Liver (tissue), 9 donors: ENCODE data around the gene AHCY. TPM values are rescaled to one million over a fixed set of nuclear protein-coding genes. Genes with fewer than 3 reads are reported as not detected.
A peak's percentile ranks its signal among the peaks of the same experiment; 100 is the strongest.

Experiments used
- DNase-seq: peaks from one replicate; pipeline ENCODE4 v3.0.0-alpha.2; 2017; ENCODE audit warnings: low spot score
- H3K27ac ChIP-seq, 2 donors: one replicate each; pipeline ENCODE4 v1.7.0; 2013; ENCODE audit warnings: inconsistent platforms in 2 of 2, low read length in 2 of 2, control low read depth in 1 of 2, low read depth in 1 of 2, mild to moderate bottlenecking in 1 of 2
- H3K27me3 ChIP-seq, 4 donors: one replicate each; pipeline versions ENCODE4 v1.6.1 to v1.7.0; 2013; ENCODE audit warnings: low read length in 3 of 4, inconsistent platforms in 1 of 4, mild to moderate bottlenecking in 1 of 4, moderate library complexity in 1 of 4; ENCODE audit not compliant: control insufficient read depth in 4 of 4, insufficient read depth in 4 of 4
- H3K36me3 ChIP-seq, 4 donors: one replicate each; pipeline versions ENCODE4 v1.6.1 to v1.7.0; 2013; ENCODE audit warnings: low read length in 3 of 4, mild to moderate bottlenecking in 3 of 4, low read depth in 1 of 4, moderate library complexity in 1 of 4; ENCODE audit not compliant: control insufficient read depth in 4 of 4, insufficient read depth in 3 of 4
- H3K4me1 ChIP-seq, 4 donors: one replicate each; pipeline versions ENCODE4 v1.6.1 to v1.7.0; 2013; ENCODE audit warnings: low read length in 3 of 4, mild to moderate bottlenecking in 3 of 4, moderate library complexity in 1 of 4; ENCODE audit not compliant: control insufficient read depth in 4 of 4, insufficient read depth in 4 of 4
- H3K4me3 ChIP-seq, 3 donors: one replicate each; pipeline versions ENCODE4 v1.6.1 to v1.7.0; 2013; ENCODE audit warnings: low read length in 3 of 3, control low read depth in 1 of 3, low read depth in 1 of 3, mild to moderate bottlenecking in 1 of 3
- H3K9ac ChIP-seq, 2 donors: one replicate each; pipeline ENCODE4 v1.7.0; 2013; ENCODE audit warnings: low read length in 2 of 2, mild to moderate bottlenecking in 2 of 2, moderate library complexity in 2 of 2, control low read depth in 1 of 2, low read depth in 1 of 2
- H3K9me3 ChIP-seq, 4 donors: one replicate each; pipeline versions ENCODE4 v1.6.1 to v1.7.0; 2013; ENCODE audit warnings: low read length in 3 of 4; ENCODE audit not compliant: control insufficient read depth in 4 of 4
- EGR1 ChIP-seq, 2 donors: IDR thresholded peaks; 2 replicates each; pipeline ENCODE4 v1.6.1; 2016 to 2018; ENCODE audit warnings: antibody characterized with exemption in 2 of 2, low read depth in 2 of 2
- FOXA1 ChIP-seq: IDR thresholded peaks from 2 replicates; pipeline ENCODE4 v1.6.1; 2016; ENCODE audit warnings: antibody characterized with exemption
- FOXA2 ChIP-seq: IDR thresholded peaks from 2 replicates; pipeline ENCODE4 v1.6.1; 2016; ENCODE audit warnings: antibody characterized with exemption
- GABPA ChIP-seq, 2 donors: IDR thresholded peaks in 1 of 2; conservative IDR thresholded peaks in 1 of 2; 2 replicates each; pipeline ENCODE4 v1.6.1; 2016; ENCODE audit warnings: antibody characterized with exemption in 2 of 2, mild to moderate bottlenecking in 1 of 2, moderate library complexity in 1 of 2
- HNF4A ChIP-seq, 2 donors: conservative IDR thresholded peaks; 2 replicates each; pipeline ENCODE4 v1.6.1; 2016; ENCODE audit warnings: antibody characterized with exemption in 2 of 2, mild to moderate bottlenecking in 2 of 2
- HNF4G ChIP-seq: IDR thresholded peaks from 2 replicates; pipeline ENCODE4 v1.6.1; 2016; ENCODE audit warnings: antibody characterized with exemption
- JUND ChIP-seq, 2 donors: IDR thresholded peaks; 2 replicates each; pipeline ENCODE4 v1.6.1; 2016; ENCODE audit warnings: antibody characterized with exemption in 2 of 2
- NR2F2 ChIP-seq: IDR thresholded peaks from 2 replicates; pipeline ENCODE4 v1.6.1; 2016; ENCODE audit warnings: antibody characterized with exemption
- RAD21 ChIP-seq, 2 donors: IDR thresholded peaks; 2 replicates each; pipeline ENCODE4 v1.6.1; 2016; ENCODE audit warnings: antibody characterized with exemption in 2 of 2, mild to moderate bottlenecking in 2 of 2
- RXRA ChIP-seq, 2 donors: IDR thresholded peaks; 2 replicates each; pipeline ENCODE4 v1.6.1; 2017 to 2018; ENCODE audit warnings: antibody characterized with exemption in 2 of 2, mild to moderate bottlenecking in 1 of 2
- SP1 ChIP-seq: IDR thresholded peaks from 2 replicates; pipeline ENCODE4 v1.6.1; 2018; ENCODE audit warnings: antibody characterized with exemption, mild to moderate bottlenecking
- TAF1 ChIP-seq: conservative IDR thresholded peaks from 2 replicates; pipeline ENCODE4 v1.6.1; 2016; ENCODE audit warnings: antibody characterized with exemption, mild to moderate bottlenecking
- YY1 ChIP-seq: IDR thresholded peaks from 2 replicates; pipeline ENCODE4 v1.6.1; 2016; ENCODE audit warnings: antibody characterized with exemption, mild to moderate bottlenecking
- WGBS: extraction: QIAGEN DNeasy Blood & Tissue Kit; methylation state at CpG from one replicate; pipeline ENCODE4 v1.1.7; 2013; 5-methylcytosine and 5-hydroxymethylcytosine counted together
- polyA plus RNA-seq, 2 donors: library from polyadenylated mRNA; stranded (reverse) in 1 of 2; unstranded in 1 of 2; fragments of 200-250 nt in 1 of 2; fragments of >200 nt in 1 of 2; fragmentation: Nextera tagmentation in 1 of 2; extraction: Ambion mirVana in 1 of 2; gene quantifications; one replicate each; pipeline versions ENCODE4 v1.2.1 to v1.2.3, GENCODE V29; 2013 to 2015
- total RNA-seq, 2 donors: library from RNA; depleted of rRNA; stranded (reverse); fragments of >200 nt; gene quantifications; one replicate each; pipeline ENCODE4 v1.2.3, GENCODE V29; 2014
- TF ChIP-seq, protein P1 (sequence below): IDR thresholded peaks from 2 replicates; pipeline ENCODE4 v1.6.1; 2016; ENCODE audit warnings: antibody characterized with exemption
- TF ChIP-seq, protein P2 (sequence below): IDR thresholded peaks from 2 replicates; pipeline ENCODE4 v1.6.1; 2016; ENCODE audit warnings: antibody characterized with exemption
- TF ChIP-seq, protein P3 (sequence below): IDR thresholded peaks from 2 replicates; pipeline ENCODE4 v1.6.1; 2016; ENCODE audit warnings: antibody characterized with exemption, mild to moderate bottlenecking
- TF ChIP-seq, protein P4 (sequence below): fragments of 150-350 bp; IDR thresholded peaks from 2 replicates; pipeline ENCODE4 v1.5.1; 2017; ENCODE audit warnings: improper control_type of control experiment, low read depth, low read length; ENCODE audit not compliant: missing input control
- TF ChIP-seq, protein P5 (sequence below): IDR thresholded peaks from 2 replicates; pipeline ENCODE4 v1.6.1; 2016; ENCODE audit warnings: antibody characterized with exemption
- donor health status: healthy.
- donor health status: healthy.
- donor health status: healthy.
- donor health status: healthy.
- donor health status: healthy.

Gene AHCY
- total and polyA plus RNA-seq, 4 donors, result 56.0 to 138 (median 113) TPM

DNA sequence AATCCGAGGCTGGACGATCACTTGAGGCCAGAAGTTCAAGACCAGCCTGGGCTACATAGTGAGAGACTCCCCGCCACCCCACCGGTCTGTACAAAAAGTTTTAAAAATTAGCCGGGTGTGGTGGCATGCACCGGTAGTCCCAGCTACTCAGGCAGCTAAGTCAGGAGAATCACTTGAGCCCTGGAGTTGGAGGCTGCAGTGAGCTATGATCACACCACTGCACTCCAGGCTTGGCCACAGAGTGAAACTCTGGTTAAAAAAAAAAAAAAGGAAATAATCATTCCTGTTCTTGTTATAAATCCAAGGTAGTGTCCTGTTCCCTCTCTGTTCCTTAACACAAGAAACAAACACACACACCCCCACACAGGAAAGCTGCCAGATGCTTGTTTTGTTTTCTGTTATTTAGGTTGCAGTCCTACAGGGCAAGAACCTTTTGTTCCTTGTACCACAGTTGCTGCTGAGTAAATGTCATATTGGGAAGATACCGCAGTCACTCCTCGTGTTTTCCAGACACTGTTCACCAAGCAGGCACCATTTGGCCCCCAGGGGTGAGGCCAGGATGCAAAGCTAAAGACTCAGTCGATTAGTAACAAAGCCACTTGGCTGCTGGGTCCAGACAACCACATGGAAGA is 33.0 kb downstream of the AHCY start:
- DNase-seq, result no peak
- H3K27ac ChIP-seq, result peak overlapping the region in 1 of 2 donors; percentile 74
- H3K9ac ChIP-seq, result no peak overlapping the region
- H3K9me3 ChIP-seq, result no peaks in the 10 kb centered on the region
- 73% methylated on average over 9 of the region's 9 CpGs for WGBS
- H3K36me3 ChIP-seq, result peaks cover 0 to 3% (median 0%) of the 10 kb centered on the region in 4 donors
- TF ChIP-seq, protein P1, sequence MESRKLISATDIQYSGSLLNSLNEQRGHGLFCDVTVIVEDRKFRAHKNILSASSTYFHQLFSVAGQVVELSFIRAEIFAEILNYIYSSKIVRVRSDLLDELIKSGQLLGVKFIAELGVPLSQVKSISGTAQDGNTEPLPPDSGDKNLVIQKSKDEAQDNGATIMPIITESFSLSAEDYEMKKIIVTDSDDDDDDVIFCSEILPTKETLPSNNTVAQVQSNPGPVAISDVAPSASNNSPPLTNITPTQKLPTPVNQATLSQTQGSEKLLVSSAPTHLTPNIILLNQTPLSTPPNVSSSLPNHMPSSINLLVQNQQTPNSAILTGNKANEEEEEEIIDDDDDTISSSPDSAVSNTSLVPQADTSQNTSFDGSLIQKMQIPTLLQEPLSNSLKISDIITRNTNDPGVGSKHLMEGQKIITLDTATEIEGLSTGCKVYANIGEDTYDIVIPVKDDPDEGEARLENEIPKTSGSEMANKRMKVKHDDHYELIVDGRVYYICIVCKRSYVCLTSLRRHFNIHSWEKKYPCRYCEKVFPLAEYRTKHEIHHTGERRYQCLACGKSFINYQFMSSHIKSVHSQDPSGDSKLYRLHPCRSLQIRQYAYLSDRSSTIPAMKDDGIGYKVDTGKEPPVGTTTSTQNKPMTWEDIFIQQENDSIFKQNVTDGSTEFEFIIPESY, result no peak
- TF ChIP-seq, protein P2, sequence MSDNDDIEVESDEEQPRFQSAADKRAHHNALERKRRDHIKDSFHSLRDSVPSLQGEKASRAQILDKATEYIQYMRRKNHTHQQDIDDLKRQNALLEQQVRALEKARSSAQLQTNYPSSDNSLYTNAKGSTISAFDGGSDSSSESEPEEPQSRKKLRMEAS, result peak; percentile 66
- TF ChIP-seq SP1 (peak; percentile 69), RAD21 (IDR thresholded peaks at IDR 0.05) (peak in 1 of 2 donors; percentile 35), YY1 (no peak), EGR1 (IDR thresholded peaks at IDR 0.05; ENCODE audit: low read depth in 2 of 2) (peak in 1 of 2 donors; percentile 17), NR2F2 (peak; percentile 76), HNF4A (conservative IDR thresholded peaks at IDR 0.05) (peak; percentile 37 to 59), GABPA (IDR thresholded peaks at IDR 0.05 in 1 of 2, conservative IDR thresholded peaks at IDR 0.05 in 1 of 2) (no peak), TAF1 (no peak), JUND (IDR thresholded peaks at IDR 0.05) (peak in 1 of 2 donors; percentile 34), HNF4G (no peak), FOXA2 (peak; percentile 12), RXRA (IDR thresholded peaks at IDR 0.05) (peak; percentile 86 to 90), FOXA1 (no peak)
- TF ChIP-seq, protein P3, sequence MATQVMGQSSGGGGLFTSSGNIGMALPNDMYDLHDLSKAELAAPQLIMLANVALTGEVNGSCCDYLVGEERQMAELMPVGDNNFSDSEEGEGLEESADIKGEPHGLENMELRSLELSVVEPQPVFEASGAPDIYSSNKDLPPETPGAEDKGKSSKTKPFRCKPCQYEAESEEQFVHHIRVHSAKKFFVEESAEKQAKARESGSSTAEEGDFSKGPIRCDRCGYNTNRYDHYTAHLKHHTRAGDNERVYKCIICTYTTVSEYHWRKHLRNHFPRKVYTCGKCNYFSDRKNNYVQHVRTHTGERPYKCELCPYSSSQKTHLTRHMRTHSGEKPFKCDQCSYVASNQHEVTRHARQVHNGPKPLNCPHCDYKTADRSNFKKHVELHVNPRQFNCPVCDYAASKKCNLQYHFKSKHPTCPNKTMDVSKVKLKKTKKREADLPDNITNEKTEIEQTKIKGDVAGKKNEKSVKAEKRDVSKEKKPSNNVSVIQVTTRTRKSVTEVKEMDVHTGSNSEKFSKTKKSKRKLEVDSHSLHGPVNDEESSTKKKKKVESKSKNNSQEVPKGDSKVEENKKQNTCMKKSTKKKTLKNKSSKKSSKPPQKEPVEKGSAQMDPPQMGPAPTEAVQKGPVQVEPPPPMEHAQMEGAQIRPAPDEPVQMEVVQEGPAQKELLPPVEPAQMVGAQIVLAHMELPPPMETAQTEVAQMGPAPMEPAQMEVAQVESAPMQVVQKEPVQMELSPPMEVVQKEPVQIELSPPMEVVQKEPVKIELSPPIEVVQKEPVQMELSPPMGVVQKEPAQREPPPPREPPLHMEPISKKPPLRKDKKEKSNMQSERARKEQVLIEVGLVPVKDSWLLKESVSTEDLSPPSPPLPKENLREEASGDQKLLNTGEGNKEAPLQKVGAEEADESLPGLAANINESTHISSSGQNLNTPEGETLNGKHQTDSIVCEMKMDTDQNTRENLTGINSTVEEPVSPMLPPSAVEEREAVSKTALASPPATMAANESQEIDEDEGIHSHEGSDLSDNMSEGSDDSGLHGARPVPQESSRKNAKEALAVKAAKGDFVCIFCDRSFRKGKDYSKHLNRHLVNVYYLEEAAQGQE, result no peak
- TF ChIP-seq, protein P4, sequence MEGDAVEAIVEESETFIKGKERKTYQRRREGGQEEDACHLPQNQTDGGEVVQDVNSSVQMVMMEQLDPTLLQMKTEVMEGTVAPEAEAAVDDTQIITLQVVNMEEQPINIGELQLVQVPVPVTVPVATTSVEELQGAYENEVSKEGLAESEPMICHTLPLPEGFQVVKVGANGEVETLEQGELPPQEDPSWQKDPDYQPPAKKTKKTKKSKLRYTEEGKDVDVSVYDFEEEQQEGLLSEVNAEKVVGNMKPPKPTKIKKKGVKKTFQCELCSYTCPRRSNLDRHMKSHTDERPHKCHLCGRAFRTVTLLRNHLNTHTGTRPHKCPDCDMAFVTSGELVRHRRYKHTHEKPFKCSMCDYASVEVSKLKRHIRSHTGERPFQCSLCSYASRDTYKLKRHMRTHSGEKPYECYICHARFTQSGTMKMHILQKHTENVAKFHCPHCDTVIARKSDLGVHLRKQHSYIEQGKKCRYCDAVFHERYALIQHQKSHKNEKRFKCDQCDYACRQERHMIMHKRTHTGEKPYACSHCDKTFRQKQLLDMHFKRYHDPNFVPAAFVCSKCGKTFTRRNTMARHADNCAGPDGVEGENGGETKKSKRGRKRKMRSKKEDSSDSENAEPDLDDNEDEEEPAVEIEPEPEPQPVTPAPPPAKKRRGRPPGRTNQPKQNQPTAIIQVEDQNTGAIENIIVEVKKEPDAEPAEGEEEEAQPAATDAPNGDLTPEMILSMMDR, result no peak
- TF ChIP-seq, protein P5, sequence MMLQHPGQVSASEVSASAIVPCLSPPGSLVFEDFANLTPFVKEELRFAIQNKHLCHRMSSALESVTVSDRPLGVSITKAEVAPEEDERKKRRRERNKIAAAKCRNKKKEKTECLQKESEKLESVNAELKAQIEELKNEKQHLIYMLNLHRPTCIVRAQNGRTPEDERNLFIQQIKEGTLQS, result no peak
- no peaks in the 10 kb centered on the region for H3K27me3 ChIP-seq
- no peak overlapping the region for H3K4me3 ChIP-seq
- peaks cover 4 to 7% (median 5%) of the 10 kb centered on the region in 4 donors for H3K4me1 ChIP-seq
